Panc1 (cell line): ENCODE results near the gene ORC6. TPM values are rescaled to one million over a fixed set of nuclear protein-coding genes. Genes with fewer than 3 reads are reported as not detected.

Experiments used
- ATAC-seq: fragments of 200-7000 bp; cut with Tn5 transposase; 2 replicates; pipeline ENCODE4 v1.9.1; 2020; ENCODE audit warnings: mild to moderate bottlenecking, moderate library complexity
- BruUV-seq: library from RNA; stranded (reverse); fragments of 400-500 nt; replicated peaks from 2 replicates; lab custom pipeline; 2021; lab: Mats Ljungman, UMichigan
- CTCF ChIA-PET: fragments of 300-600 bp; sonication (Branson Sonifier 250); formaldehyde crosslinking; loops from one replicate; lab custom pipeline; 2022; ENCODE audit warnings: antibody characterized with exemption; lab: Charles Lee
- POLR2A ChIA-PET: fragments of 300-600 bp; sonication (Branson Sonifier 250); formaldehyde crosslinking; loops from one replicate; lab custom pipeline; 2022; ENCODE audit warnings: antibody characterized with exemption; lab: Charles Lee
- DNase-seq: peaks from one replicate; pipeline ENCODE4 v3.0.0-alpha.2; 2010; ENCODE audit warnings: low read depth, low spot score
- H3K27ac ChIP-seq: 2 replicates; pipeline ENCODE4 v1.5.1; 2011; ENCODE audit warnings: mild to moderate bottlenecking, low read length, inconsistent platforms
- H3K27me3 ChIP-seq: fragments of 200-500 bp; sonication (Bioruptor generic); 2 replicates; pipeline ENCODE4 v1.6.0; 2014; ENCODE audit warnings: low read length, inconsistent platforms; ENCODE audit not compliant: control insufficient read depth, insufficient read depth
- H3K36me3 ChIP-seq: fragments of 200-500 bp; sonication (Bioruptor generic); 2 replicates; pipeline ENCODE4 v1.5.1; 2014; ENCODE audit warnings: inconsistent platforms, mild to moderate bottlenecking, low read length, moderate library complexity; ENCODE audit not compliant: control insufficient read depth, insufficient read depth
- H3K4me1 ChIP-seq: 2 replicates; pipeline ENCODE4 v1.5.1; 2011; ENCODE audit warnings: inconsistent platforms, mild to moderate bottlenecking, low read length, moderate library complexity; ENCODE audit not compliant: control insufficient read depth, insufficient read depth
- H3K4me3 ChIP-seq, 2 experiments: 2 replicates each; pipeline ENCODE4 v1.5.1; 2011 to 2012; ENCODE audit warnings: low read depth in 2 of 2, low read length in 2 of 2, mild to moderate bottlenecking in 2 of 2, inconsistent platforms in 1 of 2, moderate library complexity in 1 of 2
- H3K9me3 ChIP-seq: fragments of 200-500 bp; sonication (Bioruptor generic); 2 replicates; pipeline ENCODE4 v1.5.1; 2014; ENCODE audit warnings: low read depth, mild to moderate bottlenecking, inconsistent platforms, low read length, moderate library complexity; ENCODE audit not compliant: control insufficient read depth, insufficient read depth
- CTCF ChIP-seq: fragments of 450-650 bp; IDR thresholded peaks from 2 replicates; pipeline ENCODE4 v1.5.1; 2017; ENCODE audit warnings: mild to moderate bottlenecking
- POLR2AphosphoS5 ChIP-seq: IDR thresholded peaks from 2 replicates; pipeline ENCODE4 v1.6.1; 2012; ENCODE audit warnings: mild to moderate bottlenecking, low read depth, low read length, moderate library complexity
- REST ChIP-seq, 2 experiments: IDR thresholded peaks; 2 replicates each; pipeline ENCODE4 v1.6.1; 2011 to 2012; ENCODE audit warnings: low read depth in 2 of 2, control low read depth in 1 of 2, low read length in 1 of 2, mild to moderate bottlenecking in 1 of 2, moderate library complexity in 1 of 2; ENCODE audit not compliant: insufficient read depth in 1 of 2
- SIN3A ChIP-seq: IDR thresholded peaks from 2 replicates; pipeline ENCODE4 v1.6.1; 2012; ENCODE audit warnings: low read depth, mild to moderate bottlenecking, low read length, moderate library complexity, borderline replicate concordance; ENCODE audit not compliant: insufficient read depth
- TCF7L2 ChIP-seq: IDR thresholded peaks from 2 replicates; pipeline ENCODE4 v1.6.1; 2011; ENCODE audit warnings: mild to moderate bottlenecking, low read depth, low read length, inconsistent platforms
- in situ Hi-C: cut with HindIII; loops from 2 replicates; pipeline ENCODE4 v1.10.0; 2016; ENCODE audit warnings: low sequenced_read_pairs, low pct_unique_long_range_greater_than_20kb
- intact Hi-C: fragments of 100-400 bp; cut with micrococcal nuclease; formaldehyde crosslinking; loops from one replicate; pipeline ENCODE4 v1.10.0; 2022; ENCODE audit not compliant: unreplicated experiment
- total RNA-seq: library from RNA; stranded (reverse); gene quantifications from one replicate; pipeline ENCODE4 v1.2.1, GENCODE V29; 2021; ENCODE audit not compliant: unreplicated experiment

Gene ORC6
- total RNA-seq, 1 experiment from 2014 or later: 33.5 TPM

- no peaks in the 10 kb centered on the region; the same call in 1 of the 2 replicates for H3K9me3 ChIP-seq
- H3K4me1 ChIP-seq: no peaks in the 10 kb centered on the region
- H3K27ac ChIP-seq: no peak overlapping the region
- no peak for DNase-seq
- in situ Hi-C loops (no loop called here), intact Hi-C loops (no loop called here)
- H3K36me3 ChIP-seq: no peaks in the 10 kb centered on the region
- no peak overlapping the region for H3K4me3 ChIP-seq
- H3K27me3 ChIP-seq: no peaks in the 10 kb centered on the region
- TF ChIP-seq CTCF (no peak), TCF7L2 (no peak), SIN3A (no peak), REST (IDR thresholded peaks at IDR 0.05; ENCODE audit: insufficient read depth in 1 of 2, low read depth in 2 of 2, low read length in 1 of 2) (no peak), POLR2AphosphoS5 (no peak)
- ChIA-PET POLR2A (no interaction called here), CTCF (no interaction called here)
- BruUV-seq: no TSS peak
- ATAC-seq: no peak
Observed at GRCh38 chr16:46729326-46729995, 40.0 kb downstream of the ORC6 start.

GRCh38 chr16:46730126-46730525 is 40.7 kb downstream of the ORC6 start:
- Histone ChIP-seq H3K9me3 (no peaks in the 10 kb centered on the region), H3K4me1 (no peaks in the 10 kb centered on the region), H3K4me3 (no peak overlapping the region), H3K27me3 (no peaks in the 10 kb centered on the region), H3K27ac (no peak overlapping the region), H3K36me3 (no peaks in the 10 kb centered on the region)
- TF ChIP-seq TCF7L2: no peak
- no peak for TF ChIP-seq CTCF
- TF ChIP-seq SIN3A: no peak
- TF ChIP-seq REST (IDR thresholded peaks at IDR 0.05; ENCODE audit: insufficient read depth in 1 of 2, low read depth in 2 of 2, low read length in 1 of 2): no peak
- TF ChIP-seq POLR2AphosphoS5: no peak
- BruUV-seq: no TSS peak
- no peak for ATAC-seq
- in situ Hi-C loops: no loop called here
- no peak for DNase-seq
- ChIA-PET CTCF (no interaction called here), POLR2A (no interaction called here)
- intact Hi-C loops: no loop called here
